Type B pancreatic cell (in vitro differentiated cells): ENCODE measurements around the gene RBMS3. TPM values are rescaled to one million over a fixed set of nuclear protein-coding genes. Genes with fewer than 3 reads are reported as not detected.

Experiments used
- DNase-seq: peaks from one replicate; pipeline ENCODE4 v3.0.0; 2021; ENCODE audit warnings: mixed read lengths; ENCODE audit not compliant: unreplicated experiment; ENCODE audit errors: extremely low spot score
- H3K27ac Mint-ChIP-seq: 2 replicates; pipeline ENCODE4 v1.8.0; 2021; ENCODE audit warnings: mild to moderate bottlenecking, mixed read lengths
- H3K27me3 Mint-ChIP-seq: 2 replicates; pipeline ENCODE4 v1.8.0; 2021; ENCODE audit warnings: mixed read lengths
- H3K36me3 Mint-ChIP-seq: 2 replicates; pipeline ENCODE4 v1.8.0; 2021; ENCODE audit warnings: mixed read lengths
- H3K4me1 Mint-ChIP-seq: one replicate; pipeline ENCODE4 v1.8.0; 2021; ENCODE audit warnings: mixed read lengths; ENCODE audit not compliant: unreplicated experiment
- H3K4me3 Mint-ChIP-seq: 2 replicates; pipeline ENCODE4 v1.8.0; 2021; ENCODE audit warnings: mild to moderate bottlenecking, mixed read lengths
- H3K9me3 Mint-ChIP-seq: 2 replicates; pipeline ENCODE4 v1.8.0; 2021; ENCODE audit warnings: mixed read lengths
- CTCF ChIP-seq: fragments of 200-600 bp; sonication (generic); conservative IDR thresholded peaks from 2 replicates; pipeline ENCODE4 v1.5.0; 2021; ENCODE audit warnings: antibody characterized with exemption, mild to moderate bottlenecking
- total RNA-seq: library from RNA; stranded (reverse); gene quantifications from 2 replicates; pipeline ENCODE4 v1.2.1, GENCODE V29; 2021; ENCODE audit warnings: low replicate concordance

Gene RBMS3
- total RNA-seq, 1 donor from 2014 or later: 36.6 TPM

GRCh38 chr3:29452934-29453283 lies 172.0 kb downstream of the RBMS3 start:
- H3K27ac Mint-ChIP-seq: no peak overlapping the region
- H3K4me1 Mint-ChIP-seq: peaks cover 16% of the 10 kb centered on the region
- TF ChIP-seq CTCF: no peak
- peaks cover 5% of the 10 kb centered on the region for H3K27me3 Mint-ChIP-seq
- no peaks in the 10 kb centered on the region for H3K9me3 Mint-ChIP-seq
- DNase-seq: no peak
- peaks cover 5% of the 10 kb centered on the region for H3K36me3 Mint-ChIP-seq
- H3K4me3 Mint-ChIP-seq: no peak overlapping the region

DNA sequence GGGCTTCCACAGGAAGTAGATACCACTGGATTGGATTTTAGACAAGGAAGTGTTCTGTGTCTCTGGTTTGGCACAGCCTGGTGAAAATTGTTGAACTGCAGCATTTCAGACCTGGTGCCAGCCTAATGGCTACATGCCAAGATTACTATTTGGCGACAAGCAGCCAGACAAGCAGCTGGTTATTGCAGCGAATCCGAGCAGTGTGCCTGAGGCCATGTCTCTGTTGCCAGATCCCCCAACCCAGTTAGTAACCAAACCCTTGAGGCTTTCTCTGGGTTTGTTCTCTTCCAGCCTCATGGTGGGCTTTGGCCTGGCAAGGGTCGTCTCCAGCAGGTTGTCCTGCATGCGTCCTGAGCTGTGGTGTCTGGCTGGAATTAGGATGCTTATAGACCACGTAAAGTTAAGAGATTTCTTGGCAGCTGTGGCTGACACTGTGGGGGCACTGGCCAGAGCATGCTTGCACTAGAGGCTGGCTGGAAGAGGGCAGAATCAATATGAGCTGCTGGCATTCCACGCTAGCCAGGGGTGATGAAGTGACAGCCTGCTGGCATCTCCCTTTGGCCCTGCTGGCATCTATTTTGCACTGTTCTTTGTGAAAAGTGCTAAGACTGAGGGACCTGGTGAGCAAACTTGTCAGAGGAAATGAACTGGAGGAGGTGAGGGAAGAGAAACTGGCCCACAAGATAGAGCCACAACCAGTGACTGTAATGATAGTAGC lies 172.6 kb downstream of the RBMS3 start:
- H3K27ac Mint-ChIP-seq: no peak overlapping the region
- no peak for DNase-seq
- no peak for TF ChIP-seq CTCF
- no peak overlapping the region for H3K4me3 Mint-ChIP-seq
- peaks cover under 1% of the 10 kb centered on the region for H3K27me3 Mint-ChIP-seq
- peaks cover 11% of the 10 kb centered on the region for H3K4me1 Mint-ChIP-seq
- peaks cover under 1% of the 10 kb centered on the region for H3K36me3 Mint-ChIP-seq
- H3K9me3 Mint-ChIP-seq: no peaks in the 10 kb centered on the region

- H3K27me3 Mint-ChIP-seq: no peaks in the 10 kb centered on the region
- DNase-seq: no peak
- H3K27ac Mint-ChIP-seq: no peak overlapping the region
- H3K9me3 Mint-ChIP-seq: no peaks in the 10 kb centered on the region
- no peak overlapping the region for H3K4me3 Mint-ChIP-seq
- no peak for TF ChIP-seq CTCF
- peaks cover 8% of the 10 kb centered on the region for H3K4me1 Mint-ChIP-seq
- no peaks in the 10 kb centered on the region for H3K36me3 Mint-ChIP-seq
These were observed 173.3 kb downstream of the RBMS3 start for GRCh38 chr3:29454161-29454611.

DNA sequence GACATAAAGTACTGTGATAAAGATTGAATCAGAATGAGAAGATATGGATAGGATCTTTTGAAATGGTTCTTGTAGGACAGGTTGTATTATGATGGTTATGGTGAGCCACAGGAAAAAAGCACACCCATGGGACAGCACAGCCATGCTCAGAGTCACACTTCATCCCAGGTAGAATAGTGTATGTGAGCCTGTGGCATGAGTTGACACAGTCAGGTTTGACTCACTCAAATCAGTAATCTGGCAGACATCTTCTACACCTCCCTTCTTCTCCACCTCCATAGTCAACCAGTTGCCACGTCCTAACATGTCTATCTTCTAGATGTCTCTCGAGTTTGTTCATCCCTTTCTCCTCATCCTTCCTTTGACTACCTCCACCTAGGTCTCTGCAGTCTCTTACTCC lies 176.0 kb downstream of the RBMS3 start:
- no peak for DNase-seq
- Mint-ChIP-seq H3K36me3 (no peaks in the 10 kb centered on the region), H3K4me3 (no peak overlapping the region), H3K9me3 (no peaks in the 10 kb centered on the region), H3K27me3 (no peaks in the 10 kb centered on the region), H3K4me1 (peaks cover 7% of the 10 kb centered on the region), H3K27ac (no peak overlapping the region)
- no peak for TF ChIP-seq CTCF

- H3K27ac Mint-ChIP-seq: no peak overlapping the region
- no peak for DNase-seq
- H3K36me3 Mint-ChIP-seq: peaks cover 3% of the 10 kb centered on the region
- H3K9me3 Mint-ChIP-seq: no peaks in the 10 kb centered on the region
- peaks cover 18% of the 10 kb centered on the region for H3K4me1 Mint-ChIP-seq
- no peaks in the 10 kb centered on the region for H3K27me3 Mint-ChIP-seq
- H3K4me3 Mint-ChIP-seq: no peak overlapping the region
- no peak for TF ChIP-seq CTCF
These were observed 182.4 kb downstream of the RBMS3 start for GRCh38 chr3:29463304-29463703.
